ENCODE results near the gene IL12RB1.

DNA sequence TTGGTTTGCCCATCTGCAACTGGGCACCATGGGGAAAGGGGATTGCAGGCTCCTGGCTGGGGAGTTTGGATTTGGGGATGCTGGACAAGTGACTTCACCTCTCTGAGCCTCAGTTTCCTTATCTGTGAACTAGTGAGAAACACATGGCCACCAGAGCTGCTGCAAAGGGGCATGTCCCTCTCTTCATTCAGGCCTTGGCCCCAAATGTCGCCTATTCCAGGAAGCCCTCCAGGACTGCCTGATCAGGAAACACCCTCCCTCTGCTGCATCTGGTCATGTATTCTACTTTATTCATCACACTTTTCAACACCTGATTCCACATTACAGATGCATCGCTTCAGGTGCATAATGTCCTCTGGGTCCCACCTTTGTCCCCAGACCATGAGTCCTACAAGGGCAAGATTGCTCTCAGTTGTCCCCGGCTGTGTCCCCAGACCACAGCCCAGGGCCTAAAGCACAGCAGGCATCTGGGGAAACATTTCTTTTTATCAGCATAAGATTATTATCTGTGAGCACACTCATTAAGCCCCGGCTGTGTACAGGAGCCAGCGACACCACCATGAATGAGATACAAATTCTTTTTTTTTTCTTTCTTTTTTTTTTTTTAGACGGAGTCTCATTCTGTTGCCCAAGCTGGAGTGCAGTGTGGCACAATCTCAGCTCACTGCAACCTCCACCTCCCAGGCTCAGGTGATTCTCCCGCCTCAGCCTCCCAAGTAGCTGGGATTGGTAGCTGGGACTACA is 41.3 kb downstream of the IL12RB1 start:
- TF ChIP-seq, protein P1, sequence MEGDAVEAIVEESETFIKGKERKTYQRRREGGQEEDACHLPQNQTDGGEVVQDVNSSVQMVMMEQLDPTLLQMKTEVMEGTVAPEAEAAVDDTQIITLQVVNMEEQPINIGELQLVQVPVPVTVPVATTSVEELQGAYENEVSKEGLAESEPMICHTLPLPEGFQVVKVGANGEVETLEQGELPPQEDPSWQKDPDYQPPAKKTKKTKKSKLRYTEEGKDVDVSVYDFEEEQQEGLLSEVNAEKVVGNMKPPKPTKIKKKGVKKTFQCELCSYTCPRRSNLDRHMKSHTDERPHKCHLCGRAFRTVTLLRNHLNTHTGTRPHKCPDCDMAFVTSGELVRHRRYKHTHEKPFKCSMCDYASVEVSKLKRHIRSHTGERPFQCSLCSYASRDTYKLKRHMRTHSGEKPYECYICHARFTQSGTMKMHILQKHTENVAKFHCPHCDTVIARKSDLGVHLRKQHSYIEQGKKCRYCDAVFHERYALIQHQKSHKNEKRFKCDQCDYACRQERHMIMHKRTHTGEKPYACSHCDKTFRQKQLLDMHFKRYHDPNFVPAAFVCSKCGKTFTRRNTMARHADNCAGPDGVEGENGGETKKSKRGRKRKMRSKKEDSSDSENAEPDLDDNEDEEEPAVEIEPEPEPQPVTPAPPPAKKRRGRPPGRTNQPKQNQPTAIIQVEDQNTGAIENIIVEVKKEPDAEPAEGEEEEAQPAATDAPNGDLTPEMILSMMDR (IDR thresholded peaks at IDR 0.05), result no peak
- TF ChIP-seq POLR2A (IDR thresholded peaks at IDR 0.05), result no peak

Measured in uterus (tissue), 2 donors.